GM23248 (cell line): ENCODE data around the gene SEMA5A. TPM values are rescaled to one million over a fixed set of nuclear protein-coding genes. Genes with fewer than 3 reads are reported as not detected.

Source experiments
- DNase-seq: peaks from one replicate; pipeline ENCODE4 v3.0.0-alpha.2; 2015
- H2AFZ ChIP-seq: fragments of 200-600 bp; sonication (generic); 2 replicates; pipeline ENCODE4 v1.6.1; 2016; ENCODE audit warnings: antibody characterized with exemption
- H3F3A ChIP-seq: fragments of 200-600 bp; sonication (generic); 2 replicates; pipeline ENCODE4 v1.6.1; 2016; ENCODE audit warnings: mild to moderate bottlenecking, antibody characterized with exemption, mixed run types; ENCODE audit not compliant: insufficient read depth
- H3K27ac ChIP-seq: fragments of 200-600 bp; sonication (generic); 2 replicates; pipeline ENCODE4 v1.5.1; 2016; ENCODE audit warnings: mild to moderate bottlenecking
- H3K27me3 ChIP-seq: fragments of 200-600 bp; sonication (generic); replicated peaks from 2 replicates; pipeline ENCODE4 v1.6.1; 2016; ENCODE audit warnings: mild to moderate bottlenecking; ENCODE audit not compliant: insufficient read depth
- H3K36me3 ChIP-seq: fragments of 200-600 bp; sonication (generic); 2 replicates; pipeline ENCODE4 v1.6.1; 2016; ENCODE audit warnings: low read depth, mild to moderate bottlenecking
- H3K4me1 ChIP-seq: fragments of 200-600 bp; sonication (generic); 2 replicates; pipeline ENCODE4 v1.6.1; 2016; ENCODE audit warnings: mild to moderate bottlenecking; ENCODE audit not compliant: insufficient read depth
- H3K4me2 ChIP-seq: fragments of 200-600 bp; sonication (generic); one replicate; pipeline ENCODE4 v1.6.1; 2016; ENCODE audit warnings: mild to moderate bottlenecking; ENCODE audit not compliant: unreplicated experiment
- H3K4me3 ChIP-seq: fragments of 200-600 bp; sonication (generic); 2 replicates; pipeline ENCODE4 v1.5.1; 2016; ENCODE audit warnings: mild to moderate bottlenecking
- H3K79me2 ChIP-seq: fragments of 200-600 bp; sonication (generic); 2 replicates; pipeline ENCODE4 v1.6.1; 2016; ENCODE audit warnings: mild to moderate bottlenecking; ENCODE audit not compliant: insufficient read depth
- H3K9ac ChIP-seq: fragments of 200-600 bp; sonication (generic); 2 replicates; pipeline ENCODE4 v1.6.1; 2016; ENCODE audit warnings: mild to moderate bottlenecking
- H3K9me2 ChIP-seq: fragments of 200-600 bp; sonication (generic); 2 replicates; pipeline ENCODE4 v1.6.1; 2016; ENCODE audit warnings: mixed run types, mild to moderate bottlenecking, moderate library complexity; ENCODE audit not compliant: insufficient read depth
- H3K9me3 ChIP-seq: fragments of 200-600 bp; sonication (generic); one replicate; pipeline ENCODE4 v1.6.1; 2017; ENCODE audit warnings: low read depth
- H4K20me1 ChIP-seq: fragments of 200-600 bp; sonication (generic); 2 replicates; pipeline ENCODE4 v1.6.0; 2016; ENCODE audit not compliant: insufficient read depth
- EZH2 ChIP-seq: fragments of 200-600 bp; sonication (generic); IDR thresholded peaks from 2 replicates; pipeline ENCODE4 v1.6.1; 2018; ENCODE audit warnings: antibody characterized with exemption, mild to moderate bottlenecking; ENCODE audit not compliant: insufficient read depth, poor library complexity, severe bottlenecking
- EZH2phosphoT487 ChIP-seq: fragments of 200-600 bp; sonication (generic); IDR thresholded peaks from 2 replicates; pipeline ENCODE4 v1.6.1; 2018; ENCODE audit warnings: antibody characterized with exemption, moderate library complexity, mild to moderate bottlenecking, low read depth; ENCODE audit not compliant: insufficient read depth
- WGBS, 2 experiments: methylation state at CpG; one replicate each; pipeline ENCODE4 v1.1.6; 2015 to 2017; ENCODE audit warnings: low lambda C conversion rate in 2 of 2, low coverage in 1 of 2; ENCODE audit errors: missing lambda C conversion rate in 2 of 2; 5-methylcytosine and 5-hydroxymethylcytosine counted together
- in situ Hi-C: fragments of 300-500 bp; cut with MboI; formaldehyde crosslinking; loops from 2 replicates; pipeline ENCODE4 v1.15.0; 2020
- polyA plus RNA-seq: library from polyadenylated mRNA; unstranded; fragments of >200 nt; fragmentation: Nextera tagmentation; extraction: Ambion mirVana; gene quantifications from 2 replicates; pipeline ENCODE4 v1.2.1, GENCODE V29; 2016
- total RNA-seq: library from RNA; depleted of rRNA; stranded (reverse); fragments of >200 nt; shearing (Covaris generic); gene quantifications from 2 replicates; pipeline ENCODE4 v1.2.3, GENCODE V29; 2014

SEMA5A gene
- total and polyA plus RNA-seq, 2 experiments from 2014 or later, result 33.5 to 38.2 TPM

- WGBS, 2 experiments, result 91 to 96% methylated on average over 1 of the region's 1 CpG
- H3K9me3 ChIP-seq, result no peaks in the 10 kb centered on the region
- H3K27ac ChIP-seq, result no peak overlapping the region
- H3F3A ChIP-seq, result no peaks in the 10 kb centered on the region
- H3K9me2 ChIP-seq, result no peaks in the 10 kb centered on the region
- no peaks in the 10 kb centered on the region for H4K20me1 ChIP-seq
- no peak for TF ChIP-seq EZH2phosphoT487
- no peak for TF ChIP-seq EZH2
- H3K9ac ChIP-seq, result no peak overlapping the region
- no peaks in the 10 kb centered on the region for H3K4me1 ChIP-seq
- no peak overlapping the region for H3K4me3 ChIP-seq
- H3K79me2 ChIP-seq, result no peaks in the 10 kb centered on the region; the same call in 1 of the 2 replicates
- no peak for DNase-seq
- no peak overlapping the region for H3K4me2 ChIP-seq
- no peaks in the 10 kb centered on the region for H3K27me3 ChIP-seq
- no peak overlapping the region for H2AFZ ChIP-seq
- no peaks in the 10 kb centered on the region; the same call in 1 of the 2 replicates for H3K36me3 ChIP-seq
- in situ Hi-C loops, result no loop called here
These were observed 153.2 kb downstream of the SEMA5A start for GRCh38 chr5:9392625-9393024.

GRCh38 chr5:9391080-9391479 is 154.8 kb downstream of the SEMA5A start:
- Histone ChIP-seq H3K9me3 (no peaks in the 10 kb centered on the region), H3K4me3 (no peak overlapping the region), H2AFZ (no peak overlapping the region), H3K36me3 (no peaks in the 10 kb centered on the region; the same call in 1 of the 2 replicates), H3K27me3 (no peaks in the 10 kb centered on the region), H3F3A (no peaks in the 10 kb centered on the region), H3K9me2 (no peaks in the 10 kb centered on the region), H4K20me1 (no peaks in the 10 kb centered on the region), H3K27ac (no peak overlapping the region), H3K79me2 (no peaks in the 10 kb centered on the region), H3K4me2 (no peak overlapping the region), H3K9ac (no peak overlapping the region), H3K4me1 (no peaks in the 10 kb centered on the region)
- in situ Hi-C loops, result no loop called here
- TF ChIP-seq EZH2, result no peak
- TF ChIP-seq EZH2phosphoT487, result no peak
- DNase-seq, result no peak
- 97% methylated on average over 4 of the region's 4 CpGs for WGBS, 2 experiments

GRCh38 chr5:9390113-9390512 is 155.8 kb downstream of the SEMA5A start:
- H3K4me3 ChIP-seq, result no peak overlapping the region
- no peaks in the 10 kb centered on the region for H3K9me3 ChIP-seq
- H3F3A ChIP-seq, result no peaks in the 10 kb centered on the region
- no peak for TF ChIP-seq EZH2
- no peak for TF ChIP-seq EZH2phosphoT487
- no peak overlapping the region for H3K4me2 ChIP-seq
- no peaks in the 10 kb centered on the region for H3K27me3 ChIP-seq
- H3K36me3 ChIP-seq, result no peaks in the 10 kb centered on the region; the same call in 1 of the 2 replicates
- no peaks in the 10 kb centered on the region for H3K79me2 ChIP-seq
- H3K9ac ChIP-seq, result no peak overlapping the region
- H3K4me1 ChIP-seq, result no peaks in the 10 kb centered on the region
- DNase-seq, result no peak
- H3K9me2 ChIP-seq, result no peaks in the 10 kb centered on the region
- WGBS, 2 experiments, result 89 to 93% methylated on average over 1 of the region's 1 CpG
- H3K27ac ChIP-seq, result no peak overlapping the region
- H4K20me1 ChIP-seq, result no peaks in the 10 kb centered on the region
- in situ Hi-C loops, result no loop called here
- H2AFZ ChIP-seq, result no peak overlapping the region

GRCh38 chr5:9388941-9389674 is 156.8 kb downstream of the SEMA5A start:
- in situ Hi-C loops, result no loop called here
- 94 to 95% methylated on average over 5 of the region's 5 CpGs for WGBS, 2 experiments

More at GRCh38 chr5:9388941-9389674, 156.8 kb downstream of the SEMA5A start:
- Histone ChIP-seq H3K79me2 (no peaks in the 10 kb centered on the region), H3K9me3 (no peaks in the 10 kb centered on the region), H3F3A (no peaks in the 10 kb centered on the region), H3K4me2 (no peak overlapping the region), H3K27ac (no peak overlapping the region), H4K20me1 (no peaks in the 10 kb centered on the region), H3K4me3 (no peak overlapping the region), H3K9ac (no peak overlapping the region), H3K9me2 (no peaks in the 10 kb centered on the region), H3K27me3 (no peaks in the 10 kb centered on the region), H2AFZ (no peak overlapping the region), H3K4me1 (no peaks in the 10 kb centered on the region), H3K36me3 (no peaks in the 10 kb centered on the region; the same call in 1 of the 2 replicates)
- DNase-seq, result no peak
- no peak for TF ChIP-seq EZH2phosphoT487
- TF ChIP-seq EZH2, result no peak
